GM12878 (cell line): ENCODE measurements around the gene C3AR1. TPM values are rescaled to one million over a fixed set of nuclear protein-coding genes. Genes with fewer than 3 reads are reported as not detected.

Source experiments
- ATAC-seq: fragments of 200-7000 bp; cut with Tn5 transposase; 3 replicates; pipeline ENCODE4 v1.9.1; 2020; ENCODE audit warnings: mild to moderate bottlenecking, moderate library complexity
- BruUV-seq: library from RNA; stranded (reverse); fragments of 400-500 nt; replicated peaks from 2 replicates; lab custom pipeline; 2021; lab: Mats Ljungman, UMichigan
- CTCF ChIA-PET: fragments of 300-600 bp; sonication (Branson Sonifier 250); formaldehyde crosslinking; extraction: SDS; loops from one replicate; lab custom pipeline; 2021; ENCODE audit warnings: inconsistent platforms; lab: Yijun Ruan, JAX
- POLR2A ChIA-PET: fragments of 350-600 bp; formaldehyde crosslinking; extraction: SDS; loops from one replicate; lab custom pipeline; 2021; ENCODE audit warnings: inconsistent platforms; lab: Charles Lee
- RAD21 ChIA-PET: fragments of 300-600 bp; sonication (Branson Sonifier 250); formaldehyde crosslinking; loops from one replicate; lab custom pipeline; 2023; ENCODE audit warnings: antibody characterized with exemption; ENCODE audit not compliant: unreplicated experiment; lab: Charles Lee
- SMC1A ChIA-PET: fragments of 300-600 bp; sonication (Branson Sonifier 250); formaldehyde crosslinking; loops from one replicate; lab custom pipeline; 2023; ENCODE audit not compliant: unreplicated experiment, uncharacterized antibody; lab: Charles Lee
- DNase-seq: peaks from one replicate; pipeline ENCODE4 v3.0.0-alpha.2; 2011; ENCODE audit warnings: low read depth, low spot score
- FAIRE-seq: peaks from 3 replicates; lab custom pipeline; 2011; peaks lifted over from hg19 to GRCh38; lab: Jason Lieb, UNC
- H2AFZ ChIP-seq: 2 replicates; pipeline ENCODE4 v1.6.0; 2011; ENCODE audit warnings: low read depth, low read length, control low read depth; ENCODE audit not compliant: control insufficient read depth
- H3K27ac ChIP-seq: 2 replicates; pipeline ENCODE4 v1.5.1; 2011; ENCODE audit warnings: control low read depth; ENCODE audit not compliant: control insufficient read depth, insufficient read depth
- H3K27me3 ChIP-seq, 2 experiments: replicated peaks in 1 of 2; 2 replicates each; pipeline versions ENCODE4 v1.6.0 to v1.6.1; 2011; ENCODE audit warnings: low read length in 1 of 2; ENCODE audit not compliant: control insufficient read depth in 2 of 2, insufficient read depth in 2 of 2
- H3K36me3 ChIP-seq, 2 experiments: 2 replicates each; pipeline ENCODE4 v1.5.1; 2011; ENCODE audit warnings: low read length in 1 of 2; ENCODE audit not compliant: control insufficient read depth in 2 of 2, insufficient read depth in 2 of 2
- H3K4me1 ChIP-seq: 2 replicates; pipeline ENCODE4 v1.6.1; 2011; ENCODE audit warnings: mild to moderate bottlenecking, low read length, moderate library complexity, mixed read lengths; ENCODE audit not compliant: control insufficient read depth, insufficient read depth
- H3K4me2 ChIP-seq: 2 replicates; pipeline ENCODE4 v1.6.0; 2011; ENCODE audit warnings: control low read depth; ENCODE audit not compliant: control insufficient read depth, insufficient read depth
- H3K4me3 ChIP-seq: fragments of 200-600 bp; sonication (generic); 2 replicates; pipeline ENCODE4 v1.5.1; 2016
- H3K79me2 ChIP-seq: 2 replicates; pipeline ENCODE4 v1.6.0; 2011; ENCODE audit warnings: low read length; ENCODE audit not compliant: control insufficient read depth, insufficient read depth
- H3K9ac ChIP-seq: 2 replicates; pipeline ENCODE4 v1.8.0; 2011; ENCODE audit warnings: low read length, control low read depth, mixed read lengths; ENCODE audit not compliant: control insufficient read depth, insufficient read depth
- H3K9me3 ChIP-seq: replicated peaks from 3 replicates; pipeline ENCODE4 v1.5.1; 2011; ENCODE audit warnings: mild to moderate bottlenecking, low read length; ENCODE audit not compliant: control insufficient read depth, insufficient read depth
- H4K20me1 ChIP-seq: 2 replicates; pipeline ENCODE4 v1.6.0; 2011; ENCODE audit not compliant: control insufficient read depth, insufficient read depth
- CBFB ChIP-seq: IDR thresholded peaks from 2 replicates; pipeline ENCODE4 v1.6.1; 2016; ENCODE audit warnings: antibody characterized with exemption, low read depth
- EGR1 ChIP-seq, 2 experiments: IDR thresholded peaks; 1 replicate in 1 of 2; 2 replicates in 1 of 2; pipeline ENCODE4 v1.6.1; 2011 to 2012; ENCODE audit warnings: low read depth in 2 of 2, low read length in 2 of 2, borderline replicate concordance in 1 of 2, mild to moderate bottlenecking in 1 of 2, moderate library complexity in 1 of 2
- FOXM1 ChIP-seq: IDR thresholded peaks from 2 replicates; pipeline ENCODE4 v1.6.1; 2012; ENCODE audit warnings: low read depth, mild to moderate bottlenecking, inconsistent platforms, low read length, moderate library complexity
- MEF2B ChIP-seq: fragments of 450-650 bp; IDR thresholded peaks from 2 replicates; pipeline ENCODE4 v1.6.1; 2018; ENCODE audit warnings: mild to moderate bottlenecking, moderate library complexity; ENCODE audit not compliant: partially characterized antibody, poor library complexity, severe bottlenecking
- PML ChIP-seq: IDR thresholded peaks from 2 replicates; pipeline ENCODE4 v1.6.1; 2012; ENCODE audit warnings: low read length, inconsistent platforms
- RB1 ChIP-seq: fragments of 450-650 bp; formaldehyde crosslinking; IDR thresholded peaks from 2 replicates; pipeline ENCODE4 v1.6.1; 2017; ENCODE audit warnings: mild to moderate bottlenecking, borderline replicate concordance
- SP1 ChIP-seq: IDR thresholded peaks from one replicate; pipeline ENCODE4 v1.6.1; 2011; ENCODE audit warnings: low read depth, low read length
- SRF ChIP-seq, 2 experiments: IDR thresholded peaks; 2 replicates each; pipeline ENCODE4 v1.6.1; 2011; ENCODE audit warnings: low read depth in 2 of 2, low read length in 2 of 2, mild to moderate bottlenecking in 1 of 2, moderate library complexity in 1 of 2
- STAT3 ChIP-seq: IDR thresholded peaks from 2 replicates; pipeline ENCODE4 v1.6.1; 2011; ENCODE audit warnings: low read depth, low read length, improper control_type of control experiment
- TCF3 ChIP-seq: IDR thresholded peaks from 2 replicates; pipeline ENCODE4 v1.6.1; 2012; ENCODE audit warnings: low read depth, mild to moderate bottlenecking, low read length, borderline replicate concordance; ENCODE audit not compliant: insufficient read depth
- ZNF384 ChIP-seq: IDR thresholded peaks from 2 replicates; pipeline ENCODE4 v1.6.1; 2012; ENCODE audit warnings: low read depth, mild to moderate bottlenecking, low read length, improper control_type of control experiment, borderline replicate concordance
- WGBS: methylation state at CpG from one replicate; pipeline ENCODE4 v1.1.6; 2016; ENCODE audit warnings: low lambda C conversion rate; ENCODE audit not compliant: insufficient replicate concordance, insufficient coverage; ENCODE audit errors: missing lambda C conversion rate; 5-methylcytosine and 5-hydroxymethylcytosine counted together
- in situ Hi-C: fragments of 300-500 bp; cut with MboI; formaldehyde crosslinking; loops from 9 replicates; pipeline ENCODE4 v1.14.3; 2018; ENCODE audit warnings: mixed read lengths
- intact Hi-C: fragments of 100-400 bp; cut with micrococcal nuclease; formaldehyde crosslinking; loops from one replicate; pipeline ENCODE4 v1.14.2; 2022; ENCODE audit not compliant: unreplicated experiment
- polyA plus RNA-seq, 11 experiments: library from polyadenylated mRNA; depleted of rRNA in 4 of 11; unstranded in 6 of 11; stranded (reverse) in 5 of 11; fragments of >200 nt; fragmentation: Nextera tagmentation in 4 of 11; fragmentation: Illumina TruSeq in 1 of 11; extraction: Ambion mirVana in 4 of 11; extraction: Trizol in 1 of 11; gene quantifications; 1 replicate in 1 of 11; 2 replicates in 10 of 11; pipeline versions ENCODE4 v1.2.1 to v1.2.3, GENCODE V29; 2011 to 2016; ENCODE audit warnings: inconsistent platforms in 2 of 11, missing spikeins in 2 of 11, low read depth in 1 of 11
- total RNA-seq, 4 experiments: library from RNA; depleted of rRNA in 3 of 4; stranded (reverse); fragments of >200 nt in 3 of 4; fragmentation: Illumina TruSeq in 1 of 4; extraction: Trizol in 1 of 4; gene quantifications; 2 replicates each; pipeline versions ENCODE4 v1.2.1 to v1.2.3, GENCODE V29; 2013 to 2021
- TF ChIP-seq, protein P1 (sequence below): IDR thresholded peaks from 2 replicates; pipeline ENCODE4 v1.6.1; 2012; ENCODE audit warnings: low read length, inconsistent platforms
- TF ChIP-seq, protein P2 (sequence below): IDR thresholded peaks from 2 replicates; pipeline ENCODE4 v1.6.1; 2011; ENCODE audit warnings: low read depth, mild to moderate bottlenecking, low read length, moderate library complexity, borderline replicate concordance; ENCODE audit errors: extremely low read depth
- TF ChIP-seq, protein P3 (sequence below): IDR thresholded peaks from 2 replicates; pipeline ENCODE4 v1.6.1; 2011; ENCODE audit warnings: borderline replicate concordance, low read depth, mild to moderate bottlenecking, moderate library complexity, low read length; ENCODE audit not compliant: insufficient read depth, poor library complexity, severe bottlenecking

Gene C3AR1
- total and polyA plus RNA-seq, 10 of the 15 experiments (the other 5 are each of a cell fraction or from before 2014, with no cell fraction given) = 0.08 to 0.42 (median 0.10) TPM; not detected in 5

DNA sequence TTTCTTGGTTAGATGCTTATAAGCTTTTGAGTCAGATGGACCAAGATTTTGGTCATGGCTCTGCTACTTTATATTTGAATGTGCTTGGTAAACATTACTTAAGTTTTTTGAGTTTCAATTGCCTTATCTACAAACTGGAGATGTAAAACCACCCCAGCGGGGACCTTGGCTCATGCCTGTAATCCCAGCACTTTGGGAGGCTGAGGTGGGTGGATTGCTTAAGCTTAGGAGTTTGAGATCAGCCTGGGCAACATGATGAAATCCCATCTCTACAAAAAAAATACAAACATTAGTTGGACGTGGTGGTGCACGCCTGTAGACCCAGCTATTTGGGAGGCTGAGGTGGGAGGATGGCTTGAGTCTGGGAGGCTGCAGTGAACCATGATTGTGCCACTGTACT lies 27.1 kb upstream of the C3AR1 start:
- H3K36me3 ChIP-seq = peaks cover 11 to 52% of the 10 kb centered on the region in 2 experiments
- WGBS = 95% methylated on average over 3 of the region's 3 CpGs
- no peak for FAIRE-seq
- H3K4me2 ChIP-seq = no peak overlapping the region
- H3K4me3 ChIP-seq = no peak overlapping the region
- ChIA-PET CTCF (no interaction called here), RAD21 (interaction anchor here (0.8 kb wide), 1 partner anchor 16 kb away, joined by 3 read pairs; no protein-coding TSS in a partner anchor), SMC1A (interaction anchor here (0.6 kb wide), 1 partner anchor 8 kb away, joined by 3 read pairs; no protein-coding TSS in a partner anchor), POLR2A (interaction anchor here (0.6 kb wide), 1 partner anchor 41 kb away, joined by 3 read pairs; no protein-coding TSS in a partner anchor)
- intact Hi-C loops (no loop called here), in situ Hi-C loops (no loop called here)
- TF ChIP-seq, protein P1, sequence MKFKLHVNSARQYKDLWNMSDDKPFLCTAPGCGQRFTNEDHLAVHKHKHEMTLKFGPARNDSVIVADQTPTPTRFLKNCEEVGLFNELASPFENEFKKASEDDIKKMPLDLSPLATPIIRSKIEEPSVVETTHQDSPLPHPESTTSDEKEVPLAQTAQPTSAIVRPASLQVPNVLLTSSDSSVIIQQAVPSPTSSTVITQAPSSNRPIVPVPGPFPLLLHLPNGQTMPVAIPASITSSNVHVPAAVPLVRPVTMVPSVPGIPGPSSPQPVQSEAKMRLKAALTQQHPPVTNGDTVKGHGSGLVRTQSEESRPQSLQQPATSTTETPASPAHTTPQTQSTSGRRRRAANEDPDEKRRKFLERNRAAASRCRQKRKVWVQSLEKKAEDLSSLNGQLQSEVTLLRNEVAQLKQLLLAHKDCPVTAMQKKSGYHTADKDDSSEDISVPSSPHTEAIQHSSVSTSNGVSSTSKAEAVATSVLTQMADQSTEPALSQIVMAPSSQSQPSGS = no peak
- TF ChIP-seq TCF3 = no peak
- no peak for TF ChIP-seq CBFB
- no peak for TF ChIP-seq MEF2B
- no peak for TF ChIP-seq ZNF384
- TF ChIP-seq FOXM1 = no peak
- TF ChIP-seq, protein P2, sequence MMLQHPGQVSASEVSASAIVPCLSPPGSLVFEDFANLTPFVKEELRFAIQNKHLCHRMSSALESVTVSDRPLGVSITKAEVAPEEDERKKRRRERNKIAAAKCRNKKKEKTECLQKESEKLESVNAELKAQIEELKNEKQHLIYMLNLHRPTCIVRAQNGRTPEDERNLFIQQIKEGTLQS = no peak
- no peak for TF ChIP-seq SP1
- no peak for TF ChIP-seq STAT3
- no peak for TF ChIP-seq RB1
- TF ChIP-seq, protein P3, sequence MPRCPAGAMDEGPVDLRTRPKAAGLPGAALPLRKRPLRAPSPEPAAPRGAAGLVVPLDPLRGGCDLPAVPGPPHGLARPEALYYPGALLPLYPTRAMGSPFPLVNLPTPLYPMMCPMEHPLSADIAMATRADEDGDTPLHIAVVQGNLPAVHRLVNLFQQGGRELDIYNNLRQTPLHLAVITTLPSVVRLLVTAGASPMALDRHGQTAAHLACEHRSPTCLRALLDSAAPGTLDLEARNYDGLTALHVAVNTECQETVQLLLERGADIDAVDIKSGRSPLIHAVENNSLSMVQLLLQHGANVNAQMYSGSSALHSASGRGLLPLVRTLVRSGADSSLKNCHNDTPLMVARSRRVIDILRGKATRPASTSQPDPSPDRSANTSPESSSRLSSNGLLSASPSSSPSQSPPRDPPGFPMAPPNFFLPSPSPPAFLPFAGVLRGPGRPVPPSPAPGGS = no peak
- TF ChIP-seq EGR1 (IDR thresholded peaks at IDR 0.05; ENCODE audit: borderline replicate concordance in 1 of 2, low read depth in 2 of 2, low read length in 2 of 2) = no peak
- no peak for TF ChIP-seq SRF (IDR thresholded peaks at IDR 0.05; ENCODE audit: low read depth in 2 of 2, low read length in 2 of 2)
- no peak for TF ChIP-seq PML
- H3K27me3 ChIP-seq = no peaks in the 10 kb centered on the region
- no peak overlapping the region for H3K9ac ChIP-seq
- H4K20me1 ChIP-seq = no peaks in the 10 kb centered on the region
- BruUV-seq = no TSS peak
- no peak overlapping the region for H2AFZ ChIP-seq
- no peak for ATAC-seq
- H3K9me3 ChIP-seq = no peaks in the 10 kb centered on the region
- H3K27ac ChIP-seq = no peak overlapping the region
- H3K4me1 ChIP-seq = peaks cover under 1% of the 10 kb centered on the region; the same call in 1 of the 2 replicates
- peaks cover 12% of the 10 kb centered on the region for H3K79me2 ChIP-seq
- no peak for DNase-seq
